A549 (cell line): ENCODE measurements around the gene DLEU7. TPM values are rescaled to one million over a fixed set of nuclear protein-coding genes. Genes with fewer than 3 reads are reported as not detected.

Experiments used
- ATAC-seq, 2 experiments: fragments of 200-7000 bp in 1 of 2; fragments of >200 bp in 1 of 2; cut with Nextera tagmentation in 1 of 2; cut with Tn5 transposase in 1 of 2; 3 replicates each; pipeline versions ENCODE4 v1.8.0 to v1.9.1; 2018 to 2020; ENCODE audit warnings: mild to moderate bottlenecking in 1 of 2, moderate library complexity in 1 of 2
- CTCF ChIA-PET: fragments of 300-600 bp; sonication (Branson Sonifier 250); formaldehyde crosslinking; extraction: SDS; loops from one replicate; lab custom pipeline; 2021; ENCODE audit warnings: antibody characterized with exemption, inconsistent platforms; lab: Yijun Ruan, JAX
- POLR2A ChIA-PET: fragments of 350-600 bp; formaldehyde crosslinking; extraction: SDS; loops from one replicate; lab custom pipeline; 2021; ENCODE audit warnings: antibody characterized with exemption, inconsistent platforms; lab: Yijun Ruan, JAX
- DNase-seq, 2 experiments: peaks; one replicate each; pipeline versions ENCODE4 v3.0.0 to v3.0.0-alpha.2; 2011 to 2016; ENCODE audit warnings: low read depth in 1 of 2, low spot score in 1 of 2
- FAIRE-seq: peaks from 2 replicates; lab custom pipeline; 2011; peaks lifted over from hg19 to GRCh38; lab: Jason Lieb, UNC
- H3K27ac ChIP-seq, 2 experiments: fragments of >200 bp; sonication (Bioruptor Twin); formaldehyde crosslinking; 3 replicates each; pipeline ENCODE4 v1.5.1; 2016 to 2017
- H3K4me1 ChIP-seq: fragments of >200 bp; sonication (Bioruptor Twin); formaldehyde crosslinking; 3 replicates; pipeline ENCODE4 v1.6.1; 2016
- H3K4me2 ChIP-seq: fragments of >200 bp; sonication (Bioruptor Twin); formaldehyde crosslinking; 3 replicates; pipeline ENCODE4 v1.6.1; 2016
- H3K4me3 ChIP-seq: fragments of >200 bp; sonication (Bioruptor Twin); formaldehyde crosslinking; 3 replicates; pipeline ENCODE4 v1.5.1; 2016
- H3K9me3 ChIP-seq: fragments of >200 bp; sonication (Bioruptor Twin); formaldehyde crosslinking; 3 replicates; pipeline ENCODE4 v1.6.1; 2016
- CBX2 ChIP-seq: fragments of 200-600 bp; sonication (generic); IDR thresholded peaks from 2 replicates; pipeline ENCODE4 v1.6.1; 2016; ENCODE audit warnings: low read depth, mild to moderate bottlenecking, borderline replicate concordance
- CBX8 ChIP-seq: fragments of 200-600 bp; sonication (generic); IDR thresholded peaks from 2 replicates; pipeline ENCODE4 v1.6.1; 2016
- CHD4 ChIP-seq: fragments of 200-600 bp; sonication (generic); IDR thresholded peaks from 2 replicates; pipeline ENCODE4 v1.6.1; 2016; ENCODE audit warnings: antibody characterized with exemption, mild to moderate bottlenecking, borderline replicate concordance
- EHF ChIP-seq: fragments of 250-450 bp; sonication (Bioruptor Pico); IDR thresholded peaks from 2 replicates; pipeline ENCODE4 v1.5.0; 2020; ENCODE audit warnings: mild to moderate bottlenecking
- EP300 ChIP-seq, 2 experiments: fragments of >200 bp; sonication (Bioruptor Twin); formaldehyde crosslinking; IDR thresholded peaks; 2 replicates in 1 of 2; 3 replicates in 1 of 2; pipeline ENCODE4 v1.6.1; 2016 to 2017
- FOSL2 ChIP-seq, 2 experiments: fragments of 450-650 bp in 1 of 2; fragments of >200 bp in 1 of 2; sonication (Bioruptor Twin) in 1 of 2; formaldehyde crosslinking; IDR thresholded peaks; 2 replicates each; pipeline versions ENCODE4 v1.5.0 to v1.6.1; 2016 to 2020; ENCODE audit warnings: mild to moderate bottlenecking in 1 of 2, moderate library complexity in 1 of 2
- HDAC2 ChIP-seq: fragments of 200-600 bp; sonication (generic); IDR thresholded peaks from 2 replicates; pipeline ENCODE4 v1.6.1; 2016
- HOXA7 ChIP-seq: fragments of 250-450 bp; sonication (Bioruptor Pico); IDR thresholded peaks from 2 replicates; pipeline ENCODE4 v1.5.0; 2020; ENCODE audit warnings: mild to moderate bottlenecking, moderate library complexity
- HOXB5 ChIP-seq: fragments of 250-450 bp; sonication (Bioruptor Pico); IDR thresholded peaks from 2 replicates; pipeline ENCODE4 v1.5.0; 2020; ENCODE audit warnings: mild to moderate bottlenecking, moderate library complexity
- JUN ChIP-seq, 2 experiments: fragments of >200 bp; sonication (Bioruptor Twin); formaldehyde crosslinking; IDR thresholded peaks; 2 replicates in 1 of 2; 3 replicates in 1 of 2; pipeline ENCODE4 v1.6.1; 2016 to 2017
- JUNB ChIP-seq: fragments of >200 bp; sonication (Bioruptor Twin); formaldehyde crosslinking; IDR thresholded peaks from 2 replicates; pipeline ENCODE4 v1.6.1; 2016
- MAFK ChIP-seq: fragments of 450-650 bp; IDR thresholded peaks from 2 replicates; pipeline ENCODE4 v1.6.1; 2014; ENCODE audit not compliant: partially characterized antibody
- PHF8 ChIP-seq: fragments of 200-600 bp; sonication (generic); IDR thresholded peaks from 2 replicates; pipeline ENCODE4 v1.6.1; 2016; ENCODE audit warnings: low read depth, mild to moderate bottlenecking, antibody characterized with exemption, moderate library complexity, borderline replicate concordance
- POLR2AphosphoS2 ChIP-seq: conservative IDR thresholded peaks from 2 replicates; pipeline ENCODE4 v1.6.1; 2012; ENCODE audit warnings: low read length, improper control_type of control experiment, inconsistent platforms
- RAD21 ChIP-seq, 2 experiments: fragments of >200 bp in 1 of 2; sonication (Bioruptor Twin) in 1 of 2; formaldehyde crosslinking in 1 of 2; IDR thresholded peaks in 1 of 2; conservative IDR thresholded peaks in 1 of 2; 2 replicates in 1 of 2; 3 replicates in 1 of 2; pipeline ENCODE4 v1.6.1; 2012 to 2018; ENCODE audit warnings: inconsistent platforms in 1 of 2
- RCOR1 ChIP-seq: fragments of 150-350 bp; IDR thresholded peaks from 2 replicates; pipeline ENCODE4 v1.6.1; 2014; ENCODE audit warnings: antibody characterized with exemption, low read length, low read depth
- SREBF2 ChIP-seq: fragments of 450-650 bp; IDR thresholded peaks from 2 replicates; pipeline ENCODE4 v1.6.1; 2014; ENCODE audit warnings: mild to moderate bottlenecking, moderate library complexity
- TP53 ChIP-seq: fragments of 250-450 bp; sonication (Bioruptor Pico); IDR thresholded peaks from 2 replicates; pipeline ENCODE4 v1.5.0; 2021; ENCODE audit warnings: mild to moderate bottlenecking, moderate library complexity
- ZC3H11A ChIP-seq: fragments of 450-650 bp; IDR thresholded peaks from 2 replicates; pipeline ENCODE4 v1.6.1; 2014; ENCODE audit warnings: antibody characterized with exemption, mild to moderate bottlenecking
- ZFP36 ChIP-seq: fragments of 450-650 bp; IDR thresholded peaks from 2 replicates; pipeline ENCODE4 v1.6.1; 2014; ENCODE audit warnings: borderline replicate concordance; ENCODE audit not compliant: partially characterized antibody
- WGBS: methylation state at CpG from one replicate; pipeline ENCODE4 v1.1.6; 2017; ENCODE audit errors: missing lambda C conversion rate; 5-methylcytosine and 5-hydroxymethylcytosine counted together
- polyA plus RNA-seq, 4 experiments: library from polyadenylated mRNA; depleted of rRNA in 3 of 4; stranded (reverse); fragments of >200 nt; fragmentation: RNase III in 1 of 4; extraction: RNeasy Plus Mini Kit Qiagen cat#74134 plus additional on column Dnase treatment in 1 of 4; gene quantifications; 2 replicates in 3 of 4; 3 replicates in 1 of 4; pipeline ENCODE4 v1.2.3, GENCODE V29; 2011 to 2017
- TF ChIP-seq, protein P1 (sequence below): IDR thresholded peaks from 2 replicates; pipeline ENCODE4 v1.6.1; 2012
- TF ChIP-seq, protein P2 (sequence below): IDR thresholded peaks from 2 replicates; pipeline ENCODE4 v1.6.1; 2012; ENCODE audit warnings: low read depth, borderline replicate concordance
- TF ChIP-seq, protein P3 (sequence below): fragments of 150-350 bp; IDR thresholded peaks from 2 replicates; pipeline ENCODE4 v1.6.1; 2014; ENCODE audit warnings: low read depth, mild to moderate bottlenecking, low read length
- TF ChIP-seq, protein P4 (sequence below): fragments of 250-450 bp; sonication (Bioruptor Pico); IDR thresholded peaks from 2 replicates; pipeline ENCODE4 v1.5.0; 2020; ENCODE audit warnings: low read depth, mild to moderate bottlenecking, moderate library complexity
- TF ChIP-seq, protein P5 (sequence below): fragments of >200 bp; sonication (Bioruptor Twin); formaldehyde crosslinking; IDR thresholded peaks from 3 replicates; pipeline ENCODE4 v1.6.1; 2016

DLEU7 gene
- polyA plus RNA-seq, 2 of the 4 experiments (the other 2 are of a cell fraction), result not detected

DNA sequence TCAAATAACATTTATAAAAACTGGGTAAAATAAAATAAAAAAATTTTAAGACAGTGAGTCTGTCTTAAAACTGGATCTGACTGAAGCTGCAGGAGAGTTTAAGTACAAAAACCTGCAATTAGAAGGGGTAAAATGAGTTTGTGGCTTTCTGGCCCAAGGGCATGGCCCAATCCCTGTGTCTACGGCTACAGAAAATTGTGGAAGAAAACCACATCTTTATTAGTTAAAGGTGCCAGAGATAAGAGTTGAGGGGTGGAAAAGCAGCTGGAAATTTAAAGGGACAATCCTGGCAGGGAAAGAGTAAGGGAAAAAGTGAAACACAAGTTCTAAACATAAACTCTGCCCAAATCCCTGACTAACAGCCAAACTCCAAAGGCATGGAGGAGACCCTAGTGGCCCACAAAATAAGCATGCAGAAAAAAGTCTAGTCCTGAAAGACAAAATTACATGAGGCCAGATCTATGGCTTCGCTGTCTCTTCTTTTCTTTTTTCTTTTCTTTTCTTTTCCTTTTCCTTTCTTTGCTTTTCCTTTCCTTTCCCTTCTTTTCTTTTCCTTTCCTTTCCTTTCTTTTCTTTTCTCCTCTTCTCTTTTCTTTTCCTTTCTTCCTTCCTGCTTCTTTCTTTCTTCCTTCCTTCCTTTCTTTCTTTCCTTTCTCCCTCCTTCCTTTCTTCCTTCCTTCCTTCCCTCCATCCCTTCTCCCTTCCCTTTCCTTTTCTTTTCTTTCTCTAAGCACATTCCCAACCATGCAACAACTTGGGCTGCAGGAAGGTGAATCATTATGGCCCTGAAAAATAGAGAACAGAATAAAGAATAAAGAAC, 23.5 kb upstream of the DLEU7 start:
- H3K4me3 ChIP-seq, result no peak overlapping the region
- no peak overlapping the region for H3K27ac ChIP-seq
- no peaks in the 10 kb centered on the region for H3K9me3 ChIP-seq
- CTCF ChIA-PET, result no interaction called here
- no peaks in the 10 kb centered on the region for H3K4me1 ChIP-seq
- 55% methylated on average over 2 of the region's 2 CpGs for WGBS
- POLR2A ChIA-PET, result no interaction called here
- no peak for DNase-seq
- no peak overlapping the region for H3K4me2 ChIP-seq
- no peak for TF ChIP-seq RCOR1
- TF ChIP-seq POLR2AphosphoS2, result no peak
- TF ChIP-seq EP300 (IDR thresholded peaks at IDR 0.05), result no peak
- TF ChIP-seq, protein P1, sequence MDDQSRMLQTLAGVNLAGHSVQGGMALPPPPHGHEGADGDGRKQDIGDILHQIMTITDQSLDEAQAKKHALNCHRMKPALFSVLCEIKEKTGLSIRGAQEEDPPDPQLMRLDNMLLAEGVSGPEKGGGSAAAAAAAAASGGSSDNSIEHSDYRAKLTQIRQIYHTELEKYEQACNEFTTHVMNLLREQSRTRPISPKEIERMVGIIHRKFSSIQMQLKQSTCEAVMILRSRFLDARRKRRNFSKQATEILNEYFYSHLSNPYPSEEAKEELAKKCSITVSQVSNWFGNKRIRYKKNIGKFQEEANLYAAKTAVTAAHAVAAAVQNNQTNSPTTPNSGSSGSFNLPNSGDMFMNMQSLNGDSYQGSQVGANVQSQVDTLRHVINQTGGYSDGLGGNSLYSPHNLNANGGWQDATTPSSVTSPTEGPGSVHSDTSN, result no peak
- TF ChIP-seq FOSL2 (IDR thresholded peaks at IDR 0.05), result no peak
- no peak for TF ChIP-seq FOSL2 (CRISPR knock-in tag; IDR thresholded peaks at IDR 0.05)
- no peak for TF ChIP-seq CHD4
- TF ChIP-seq HOXA7 (CRISPR knock-in tag), result no peak
- TF ChIP-seq CBX2, result no peak
- TF ChIP-seq PHF8, result no peak
- TF ChIP-seq EHF (CRISPR knock-in tag), result no peak
- ATAC-seq, result no peak
- FAIRE-seq, result no peak

DNA sequence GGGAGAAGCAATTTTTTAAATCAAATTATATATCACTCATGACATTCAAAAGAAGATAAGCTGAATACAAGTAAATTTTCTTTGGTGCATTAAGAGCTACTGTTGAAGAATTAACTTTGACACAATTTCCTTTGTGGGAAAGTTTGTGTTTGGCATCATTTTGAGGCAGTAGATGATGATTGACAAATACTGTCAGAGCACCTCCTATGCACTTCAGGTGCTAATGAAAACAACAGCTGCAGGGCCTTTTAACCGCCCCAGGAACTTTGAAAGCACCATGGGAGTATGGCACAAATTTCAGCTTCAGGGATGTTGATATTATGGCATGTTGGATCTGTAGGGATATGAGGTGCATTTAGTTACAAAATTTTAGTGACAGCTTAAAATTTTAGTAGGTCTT, 21.0 kb upstream of the DLEU7 start:
- TF ChIP-seq JUN (IDR thresholded peaks at IDR 0.05), result no peak
- TF ChIP-seq ZFP36, result no peak
- TF ChIP-seq ZC3H11A, result no peak
- no peak for TF ChIP-seq MAFK
- TF ChIP-seq HOXB5 (CRISPR knock-in tag), result no peak
- TF ChIP-seq CBX8, result no peak
- no peak for TF ChIP-seq JUNB
- no peak for TF ChIP-seq RAD21 (conservative IDR thresholded peaks at IDR 0.05 in 1 of 2, IDR thresholded peaks at IDR 0.05 in 1 of 2)
- no peak for TF ChIP-seq TP53 (CRISPR knock-in tag)
- TF ChIP-seq HDAC2, result no peak
- TF ChIP-seq, protein P2, sequence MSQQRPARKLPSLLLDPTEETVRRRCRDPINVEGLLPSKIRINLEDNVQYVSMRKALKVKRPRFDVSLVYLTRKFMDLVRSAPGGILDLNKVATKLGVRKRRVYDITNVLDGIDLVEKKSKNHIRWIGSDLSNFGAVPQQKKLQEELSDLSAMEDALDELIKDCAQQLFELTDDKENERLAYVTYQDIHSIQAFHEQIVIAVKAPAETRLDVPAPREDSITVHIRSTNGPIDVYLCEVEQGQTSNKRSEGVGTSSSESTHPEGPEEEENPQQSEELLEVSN, result no peak
- no peak for TF ChIP-seq SREBF2
- TF ChIP-seq POLR2AphosphoS2, result no peak
- TF ChIP-seq, protein P3, sequence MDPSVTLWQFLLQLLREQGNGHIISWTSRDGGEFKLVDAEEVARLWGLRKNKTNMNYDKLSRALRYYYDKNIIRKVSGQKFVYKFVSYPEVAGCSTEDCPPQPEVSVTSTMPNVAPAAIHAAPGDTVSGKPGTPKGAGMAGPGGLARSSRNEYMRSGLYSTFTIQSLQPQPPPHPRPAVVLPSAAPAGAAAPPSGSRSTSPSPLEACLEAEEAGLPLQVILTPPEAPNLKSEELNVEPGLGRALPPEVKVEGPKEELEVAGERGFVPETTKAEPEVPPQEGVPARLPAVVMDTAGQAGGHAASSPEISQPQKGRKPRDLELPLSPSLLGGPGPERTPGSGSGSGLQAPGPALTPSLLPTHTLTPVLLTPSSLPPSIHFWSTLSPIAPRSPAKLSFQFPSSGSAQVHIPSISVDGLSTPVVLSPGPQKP, result no peak
- TF ChIP-seq EP300 (IDR thresholded peaks at IDR 0.05), result no peak
- TF ChIP-seq, protein P4, sequence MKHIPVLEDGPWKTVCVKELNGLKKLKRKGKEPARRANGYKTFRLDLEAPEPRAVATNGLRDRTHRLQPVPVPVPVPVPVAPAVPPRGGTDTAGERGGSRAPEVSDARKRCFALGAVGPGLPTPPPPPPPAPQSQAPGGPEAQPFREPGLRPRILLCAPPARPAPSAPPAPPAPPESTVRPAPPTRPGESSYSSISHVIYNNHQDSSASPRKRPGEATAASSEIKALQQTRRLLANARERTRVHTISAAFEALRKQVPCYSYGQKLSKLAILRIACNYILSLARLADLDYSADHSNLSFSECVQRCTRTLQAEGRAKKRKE (CRISPR knock-in tag), result no peak
- TF ChIP-seq CHD4, result no peak
- TF ChIP-seq, protein P1, result no peak
- TF ChIP-seq, protein P5, sequence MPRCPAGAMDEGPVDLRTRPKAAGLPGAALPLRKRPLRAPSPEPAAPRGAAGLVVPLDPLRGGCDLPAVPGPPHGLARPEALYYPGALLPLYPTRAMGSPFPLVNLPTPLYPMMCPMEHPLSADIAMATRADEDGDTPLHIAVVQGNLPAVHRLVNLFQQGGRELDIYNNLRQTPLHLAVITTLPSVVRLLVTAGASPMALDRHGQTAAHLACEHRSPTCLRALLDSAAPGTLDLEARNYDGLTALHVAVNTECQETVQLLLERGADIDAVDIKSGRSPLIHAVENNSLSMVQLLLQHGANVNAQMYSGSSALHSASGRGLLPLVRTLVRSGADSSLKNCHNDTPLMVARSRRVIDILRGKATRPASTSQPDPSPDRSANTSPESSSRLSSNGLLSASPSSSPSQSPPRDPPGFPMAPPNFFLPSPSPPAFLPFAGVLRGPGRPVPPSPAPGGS, result no peak
- no peak for TF ChIP-seq PHF8
- TF ChIP-seq, all 56 proteins: peak for 0
- no peaks in the 10 kb centered on the region for H3K4me1 ChIP-seq
- 33% methylated on average over 1 of the region's 1 CpG for WGBS
- CTCF ChIA-PET, result no interaction called here
- no peak overlapping the region for H3K4me2 ChIP-seq
- no peaks in the 10 kb centered on the region for H3K9me3 ChIP-seq
- ATAC-seq, result no peak
- no peak overlapping the region for H3K4me3 ChIP-seq
- DNase-seq, result no peak
- H3K27ac ChIP-seq, result no peak overlapping the region
- FAIRE-seq, result no peak
- POLR2A ChIA-PET, result no interaction called here
